Measurements from ENCODE around the gene CHRNA4.

The CHRNA4 gene

GRCh38 chr20:63315240-63315689 lies 45.9 kb downstream of the CHRNA4 start:
- TF ChIP-seq, protein P1, sequence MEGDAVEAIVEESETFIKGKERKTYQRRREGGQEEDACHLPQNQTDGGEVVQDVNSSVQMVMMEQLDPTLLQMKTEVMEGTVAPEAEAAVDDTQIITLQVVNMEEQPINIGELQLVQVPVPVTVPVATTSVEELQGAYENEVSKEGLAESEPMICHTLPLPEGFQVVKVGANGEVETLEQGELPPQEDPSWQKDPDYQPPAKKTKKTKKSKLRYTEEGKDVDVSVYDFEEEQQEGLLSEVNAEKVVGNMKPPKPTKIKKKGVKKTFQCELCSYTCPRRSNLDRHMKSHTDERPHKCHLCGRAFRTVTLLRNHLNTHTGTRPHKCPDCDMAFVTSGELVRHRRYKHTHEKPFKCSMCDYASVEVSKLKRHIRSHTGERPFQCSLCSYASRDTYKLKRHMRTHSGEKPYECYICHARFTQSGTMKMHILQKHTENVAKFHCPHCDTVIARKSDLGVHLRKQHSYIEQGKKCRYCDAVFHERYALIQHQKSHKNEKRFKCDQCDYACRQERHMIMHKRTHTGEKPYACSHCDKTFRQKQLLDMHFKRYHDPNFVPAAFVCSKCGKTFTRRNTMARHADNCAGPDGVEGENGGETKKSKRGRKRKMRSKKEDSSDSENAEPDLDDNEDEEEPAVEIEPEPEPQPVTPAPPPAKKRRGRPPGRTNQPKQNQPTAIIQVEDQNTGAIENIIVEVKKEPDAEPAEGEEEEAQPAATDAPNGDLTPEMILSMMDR (IDR thresholded peaks at IDR 0.05; ENCODE audit: low read depth, low read length) = no peak
- no peak for TF ChIP-seq EZH2phosphoT487 (IDR thresholded peaks at IDR 0.05; ENCODE audit: low read depth)
- Histone ChIP-seq H3K27ac (ENCODE audit: low read length) (no peak overlapping the region), H2AFZ (ENCODE audit: low read depth, low read length) (no peak overlapping the region), H4K20me1 (ENCODE audit: insufficient read depth, low read length) (no peaks in the 10 kb centered on the region), H3K79me2 (ENCODE audit: low read length) (no peaks in the 10 kb centered on the region), H3K9me3 (ENCODE audit: insufficient read depth, low read length) (no peaks in the 10 kb centered on the region), H3K4me2 (ENCODE audit: low read length) (no peak overlapping the region), H3K36me3 (replicated peaks; ENCODE audit: low read depth, low read length) (no peaks in the 10 kb centered on the region), H3K9ac (ENCODE audit: low read length) (no peak overlapping the region), H3K4me1 (ENCODE audit: low read length) (no peaks in the 10 kb centered on the region), H3K27me3 (ENCODE audit: low read depth, low read length) (no peaks in the 10 kb centered on the region), H3K4me3 (ENCODE audit: low read length) (no peak overlapping the region)

DNA sequence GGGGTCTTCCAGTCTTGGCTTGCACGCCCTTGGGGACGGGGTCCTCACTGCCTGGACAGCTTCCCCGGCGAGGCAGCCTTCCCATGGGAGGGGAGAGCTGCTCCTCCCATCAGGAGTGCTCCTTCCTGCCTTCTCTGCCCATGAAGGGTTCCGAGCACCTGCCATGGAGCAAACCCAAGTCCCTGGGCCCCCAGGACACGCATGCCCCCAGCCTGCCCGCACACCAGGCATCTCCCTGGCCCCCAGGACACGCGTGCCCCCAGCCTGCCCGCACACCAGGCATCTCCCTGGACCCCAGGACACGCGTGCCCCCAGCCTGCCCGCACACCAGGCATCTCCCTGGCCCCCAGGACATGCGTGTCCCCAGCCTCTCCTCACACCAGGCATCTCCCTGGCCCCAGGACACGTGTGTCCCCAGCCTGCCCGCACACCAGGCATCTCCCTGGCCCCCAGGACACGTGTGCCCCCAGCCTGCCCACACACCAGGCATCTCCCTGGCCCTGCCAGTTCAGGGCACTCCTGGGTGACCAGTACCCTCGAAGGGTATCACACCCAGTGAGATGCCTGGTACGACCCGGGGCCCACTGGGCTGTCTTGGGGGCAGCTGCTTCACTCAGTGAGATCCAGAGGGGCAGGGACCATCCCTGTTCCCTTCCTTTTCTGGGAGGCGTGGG lies 46.4 kb downstream of the CHRNA4 start:
- Histone ChIP-seq H2AFZ (ENCODE audit: low read depth, low read length) (no peak overlapping the region), H3K79me2 (ENCODE audit: low read length) (no peaks in the 10 kb centered on the region), H3K36me3 (replicated peaks; ENCODE audit: low read depth, low read length) (no peaks in the 10 kb centered on the region), H3K4me2 (ENCODE audit: low read length) (no peak overlapping the region), H3K9me3 (ENCODE audit: insufficient read depth, low read length) (no peaks in the 10 kb centered on the region), H3K27me3 (ENCODE audit: low read depth, low read length) (no peaks in the 10 kb centered on the region), H3K4me3 (ENCODE audit: low read length) (no peak overlapping the region), H3K4me1 (ENCODE audit: low read length) (no peaks in the 10 kb centered on the region), H3K27ac (ENCODE audit: low read length) (no peak overlapping the region), H3K9ac (ENCODE audit: low read length) (no peak overlapping the region), H4K20me1 (ENCODE audit: insufficient read depth, low read length) (no peaks in the 10 kb centered on the region)
- TF ChIP-seq, protein P1 (IDR thresholded peaks at IDR 0.05; ENCODE audit: low read depth, low read length) = no peak
- no peak for TF ChIP-seq EZH2phosphoT487 (IDR thresholded peaks at IDR 0.05; ENCODE audit: low read depth)

GRCh38 chr20:63314015-63314471 lies 47.1 kb downstream of the CHRNA4 start:
- H3K4me2 ChIP-seq (ENCODE audit: low read length) = no peak overlapping the region
- TF ChIP-seq EZH2phosphoT487 (IDR thresholded peaks at IDR 0.05; ENCODE audit: low read depth) = no peak

GRCh38 chr20:63313349-63314014 lies 47.7 kb downstream of the CHRNA4 start:
- no peaks in the 10 kb centered on the region for H3K27me3 ChIP-seq (ENCODE audit: low read depth, low read length)
- no peak overlapping the region for H3K4me2 ChIP-seq (ENCODE audit: low read length)
- H3K9me3 ChIP-seq (ENCODE audit: insufficient read depth, low read length) = no peaks in the 10 kb centered on the region
- H2AFZ ChIP-seq (ENCODE audit: low read depth, low read length) = no peak overlapping the region
- H3K79me2 ChIP-seq (ENCODE audit: low read length) = no peaks in the 10 kb centered on the region
- H3K4me3 ChIP-seq (ENCODE audit: low read length) = no peak overlapping the region
- TF ChIP-seq, protein P1 (IDR thresholded peaks at IDR 0.05; ENCODE audit: low read depth, low read length) = no peak
- TF ChIP-seq EZH2phosphoT487 (IDR thresholded peaks at IDR 0.05; ENCODE audit: low read depth) = no peak
- no peak overlapping the region for H3K27ac ChIP-seq (ENCODE audit: low read length)
- no peaks in the 10 kb centered on the region for H4K20me1 ChIP-seq (ENCODE audit: insufficient read depth, low read length)
- H3K36me3 ChIP-seq (replicated peaks; ENCODE audit: low read depth, low read length) = no peaks in the 10 kb centered on the region
- H3K9ac ChIP-seq (ENCODE audit: low read length) = no peak overlapping the region
- no peaks in the 10 kb centered on the region for H3K4me1 ChIP-seq (ENCODE audit: low read length)

More at GRCh38 chr20:63314015-63314471, 47.1 kb downstream of the CHRNA4 start:
- H3K4me3 ChIP-seq (ENCODE audit: low read length) = no peak overlapping the region
- no peaks in the 10 kb centered on the region for H3K36me3 ChIP-seq (replicated peaks; ENCODE audit: low read depth, low read length)
- H3K4me1 ChIP-seq (ENCODE audit: low read length) = no peaks in the 10 kb centered on the region
- H3K79me2 ChIP-seq (ENCODE audit: low read length) = no peaks in the 10 kb centered on the region
- no peaks in the 10 kb centered on the region for H4K20me1 ChIP-seq (ENCODE audit: insufficient read depth, low read length)
- H3K9me3 ChIP-seq (ENCODE audit: insufficient read depth, low read length) = no peaks in the 10 kb centered on the region
- H3K27me3 ChIP-seq (ENCODE audit: low read depth, low read length) = no peaks in the 10 kb centered on the region
- no peak overlapping the region for H3K9ac ChIP-seq (ENCODE audit: low read length)
- H3K27ac ChIP-seq (ENCODE audit: low read length) = no peak overlapping the region
- H2AFZ ChIP-seq (ENCODE audit: low read depth, low read length) = no peak overlapping the region

Measured in OCI-LY3 (cell line).